Panc1 (cell line): ENCODE results near the gene ATP13A3. TPM values are rescaled to one million over a fixed set of nuclear protein-coding genes. Genes with fewer than 3 reads are reported as not detected.

Experiments used
- ATAC-seq: fragments of 200-7000 bp; cut with Tn5 transposase; 2 replicates; pipeline ENCODE4 v1.9.1; 2020; ENCODE audit warnings: mild to moderate bottlenecking, moderate library complexity
- BruUV-seq: library from RNA; stranded (reverse); fragments of 400-500 nt; replicated peaks from 2 replicates; lab custom pipeline; 2021; lab: Mats Ljungman, UMichigan
- CTCF ChIA-PET: fragments of 300-600 bp; sonication (Branson Sonifier 250); formaldehyde crosslinking; loops from one replicate; lab custom pipeline; 2022; ENCODE audit warnings: antibody characterized with exemption; lab: Charles Lee
- POLR2A ChIA-PET: fragments of 300-600 bp; sonication (Branson Sonifier 250); formaldehyde crosslinking; loops from one replicate; lab custom pipeline; 2022; ENCODE audit warnings: antibody characterized with exemption; lab: Charles Lee
- DNase-seq: peaks from one replicate; pipeline ENCODE4 v3.0.0-alpha.2; 2010; ENCODE audit warnings: low read depth, low spot score
- H3K27ac ChIP-seq: 2 replicates; pipeline ENCODE4 v1.5.1; 2011; ENCODE audit warnings: mild to moderate bottlenecking, low read length, inconsistent platforms
- H3K27me3 ChIP-seq: fragments of 200-500 bp; sonication (Bioruptor generic); 2 replicates; pipeline ENCODE4 v1.6.0; 2014; ENCODE audit warnings: low read length, inconsistent platforms; ENCODE audit not compliant: control insufficient read depth, insufficient read depth
- H3K36me3 ChIP-seq: fragments of 200-500 bp; sonication (Bioruptor generic); 2 replicates; pipeline ENCODE4 v1.5.1; 2014; ENCODE audit warnings: inconsistent platforms, mild to moderate bottlenecking, low read length, moderate library complexity; ENCODE audit not compliant: control insufficient read depth, insufficient read depth
- H3K4me1 ChIP-seq: 2 replicates; pipeline ENCODE4 v1.5.1; 2011; ENCODE audit warnings: inconsistent platforms, mild to moderate bottlenecking, low read length, moderate library complexity; ENCODE audit not compliant: control insufficient read depth, insufficient read depth
- H3K4me3 ChIP-seq, 2 experiments: 2 replicates each; pipeline ENCODE4 v1.5.1; 2011 to 2012; ENCODE audit warnings: low read depth in 2 of 2, low read length in 2 of 2, mild to moderate bottlenecking in 2 of 2, inconsistent platforms in 1 of 2, moderate library complexity in 1 of 2
- H3K9me3 ChIP-seq: fragments of 200-500 bp; sonication (Bioruptor generic); 2 replicates; pipeline ENCODE4 v1.5.1; 2014; ENCODE audit warnings: low read depth, mild to moderate bottlenecking, inconsistent platforms, low read length, moderate library complexity; ENCODE audit not compliant: control insufficient read depth, insufficient read depth
- POLR2AphosphoS5 ChIP-seq: IDR thresholded peaks from 2 replicates; pipeline ENCODE4 v1.6.1; 2012; ENCODE audit warnings: mild to moderate bottlenecking, low read depth, low read length, moderate library complexity
- SIN3A ChIP-seq: IDR thresholded peaks from 2 replicates; pipeline ENCODE4 v1.6.1; 2012; ENCODE audit warnings: low read depth, mild to moderate bottlenecking, low read length, moderate library complexity, borderline replicate concordance; ENCODE audit not compliant: insufficient read depth
- TCF7L2 ChIP-seq: IDR thresholded peaks from 2 replicates; pipeline ENCODE4 v1.6.1; 2011; ENCODE audit warnings: mild to moderate bottlenecking, low read depth, low read length, inconsistent platforms
- in situ Hi-C: cut with HindIII; loops from 2 replicates; pipeline ENCODE4 v1.10.0; 2016; ENCODE audit warnings: low sequenced_read_pairs, low pct_unique_long_range_greater_than_20kb
- intact Hi-C: fragments of 100-400 bp; cut with micrococcal nuclease; formaldehyde crosslinking; loops from one replicate; pipeline ENCODE4 v1.10.0; 2022; ENCODE audit not compliant: unreplicated experiment
- total RNA-seq: library from RNA; stranded (reverse); gene quantifications from one replicate; pipeline ENCODE4 v1.2.1, GENCODE V29; 2021; ENCODE audit not compliant: unreplicated experiment
- TF ChIP-seq, protein P1 (sequence below), 2 experiments: IDR thresholded peaks; 2 replicates each; pipeline ENCODE4 v1.6.1; 2011 to 2012; ENCODE audit warnings: low read depth in 2 of 2, control low read depth in 1 of 2, low read length in 1 of 2, mild to moderate bottlenecking in 1 of 2, moderate library complexity in 1 of 2; ENCODE audit not compliant: insufficient read depth in 1 of 2
- TF ChIP-seq, protein P2 (sequence below): fragments of 450-650 bp; IDR thresholded peaks from 2 replicates; pipeline ENCODE4 v1.5.1; 2017; ENCODE audit warnings: mild to moderate bottlenecking

Gene ATP13A3
- total RNA-seq, 1 experiment from 2014 or later: 169 TPM

DNA sequence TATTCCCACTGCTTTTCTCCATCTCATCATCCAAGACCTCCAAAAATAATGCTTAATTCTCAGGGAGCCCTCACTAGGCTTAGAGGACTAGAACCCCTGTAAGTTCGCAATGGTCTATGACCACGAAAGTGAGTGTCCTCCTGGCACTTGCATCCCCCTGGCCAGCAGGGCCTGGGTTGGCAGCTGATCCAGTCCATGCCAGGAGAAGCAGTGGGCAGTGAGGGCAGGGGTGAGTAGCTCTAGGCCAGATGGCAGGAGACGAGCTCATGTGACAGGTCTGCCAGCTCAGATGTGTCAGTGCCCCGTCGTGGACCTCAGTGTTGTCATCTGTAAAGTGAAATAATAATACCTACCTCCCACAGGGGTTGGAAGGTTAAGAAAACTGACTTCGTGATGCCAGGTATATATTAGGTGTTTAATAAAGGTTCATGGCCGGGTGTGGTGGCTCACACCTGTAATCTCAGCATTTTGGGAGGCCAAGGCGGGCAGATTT is 98.8 kb downstream of the ATP13A3 start:
- Histone ChIP-seq H3K27me3 (no peaks in the 10 kb centered on the region; the same call in 1 of the 2 replicates), H3K27ac (no peak overlapping the region), H3K4me1 (0 out of 2 replicates have a peak, but pooled peaks cover 6% of the 10 kb centered on the region), H3K9me3 (no peaks in the 10 kb centered on the region; the same call in 1 of the 2 replicates), H3K4me3 (no peak overlapping the region), H3K36me3 (no peaks in the 10 kb centered on the region)
- POLR2A ChIA-PET: no interaction called here
- ATAC-seq (no peak), DNase-seq (no peak)
- CTCF ChIA-PET: no interaction called here
- intact Hi-C loops: no loop called here
- no peak for TF ChIP-seq POLR2AphosphoS5
- TF ChIP-seq TCF7L2: no peak
- TF ChIP-seq, protein P1, sequence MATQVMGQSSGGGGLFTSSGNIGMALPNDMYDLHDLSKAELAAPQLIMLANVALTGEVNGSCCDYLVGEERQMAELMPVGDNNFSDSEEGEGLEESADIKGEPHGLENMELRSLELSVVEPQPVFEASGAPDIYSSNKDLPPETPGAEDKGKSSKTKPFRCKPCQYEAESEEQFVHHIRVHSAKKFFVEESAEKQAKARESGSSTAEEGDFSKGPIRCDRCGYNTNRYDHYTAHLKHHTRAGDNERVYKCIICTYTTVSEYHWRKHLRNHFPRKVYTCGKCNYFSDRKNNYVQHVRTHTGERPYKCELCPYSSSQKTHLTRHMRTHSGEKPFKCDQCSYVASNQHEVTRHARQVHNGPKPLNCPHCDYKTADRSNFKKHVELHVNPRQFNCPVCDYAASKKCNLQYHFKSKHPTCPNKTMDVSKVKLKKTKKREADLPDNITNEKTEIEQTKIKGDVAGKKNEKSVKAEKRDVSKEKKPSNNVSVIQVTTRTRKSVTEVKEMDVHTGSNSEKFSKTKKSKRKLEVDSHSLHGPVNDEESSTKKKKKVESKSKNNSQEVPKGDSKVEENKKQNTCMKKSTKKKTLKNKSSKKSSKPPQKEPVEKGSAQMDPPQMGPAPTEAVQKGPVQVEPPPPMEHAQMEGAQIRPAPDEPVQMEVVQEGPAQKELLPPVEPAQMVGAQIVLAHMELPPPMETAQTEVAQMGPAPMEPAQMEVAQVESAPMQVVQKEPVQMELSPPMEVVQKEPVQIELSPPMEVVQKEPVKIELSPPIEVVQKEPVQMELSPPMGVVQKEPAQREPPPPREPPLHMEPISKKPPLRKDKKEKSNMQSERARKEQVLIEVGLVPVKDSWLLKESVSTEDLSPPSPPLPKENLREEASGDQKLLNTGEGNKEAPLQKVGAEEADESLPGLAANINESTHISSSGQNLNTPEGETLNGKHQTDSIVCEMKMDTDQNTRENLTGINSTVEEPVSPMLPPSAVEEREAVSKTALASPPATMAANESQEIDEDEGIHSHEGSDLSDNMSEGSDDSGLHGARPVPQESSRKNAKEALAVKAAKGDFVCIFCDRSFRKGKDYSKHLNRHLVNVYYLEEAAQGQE (IDR thresholded peaks at IDR 0.05; ENCODE audit: insufficient read depth in 1 of 2, low read depth in 2 of 2, low read length in 1 of 2): no peak
- no peak for TF ChIP-seq SIN3A
- TF ChIP-seq, protein P2, sequence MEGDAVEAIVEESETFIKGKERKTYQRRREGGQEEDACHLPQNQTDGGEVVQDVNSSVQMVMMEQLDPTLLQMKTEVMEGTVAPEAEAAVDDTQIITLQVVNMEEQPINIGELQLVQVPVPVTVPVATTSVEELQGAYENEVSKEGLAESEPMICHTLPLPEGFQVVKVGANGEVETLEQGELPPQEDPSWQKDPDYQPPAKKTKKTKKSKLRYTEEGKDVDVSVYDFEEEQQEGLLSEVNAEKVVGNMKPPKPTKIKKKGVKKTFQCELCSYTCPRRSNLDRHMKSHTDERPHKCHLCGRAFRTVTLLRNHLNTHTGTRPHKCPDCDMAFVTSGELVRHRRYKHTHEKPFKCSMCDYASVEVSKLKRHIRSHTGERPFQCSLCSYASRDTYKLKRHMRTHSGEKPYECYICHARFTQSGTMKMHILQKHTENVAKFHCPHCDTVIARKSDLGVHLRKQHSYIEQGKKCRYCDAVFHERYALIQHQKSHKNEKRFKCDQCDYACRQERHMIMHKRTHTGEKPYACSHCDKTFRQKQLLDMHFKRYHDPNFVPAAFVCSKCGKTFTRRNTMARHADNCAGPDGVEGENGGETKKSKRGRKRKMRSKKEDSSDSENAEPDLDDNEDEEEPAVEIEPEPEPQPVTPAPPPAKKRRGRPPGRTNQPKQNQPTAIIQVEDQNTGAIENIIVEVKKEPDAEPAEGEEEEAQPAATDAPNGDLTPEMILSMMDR: no peak
- in situ Hi-C loops: no loop called here
- BruUV-seq: no TSS peak

DNA sequence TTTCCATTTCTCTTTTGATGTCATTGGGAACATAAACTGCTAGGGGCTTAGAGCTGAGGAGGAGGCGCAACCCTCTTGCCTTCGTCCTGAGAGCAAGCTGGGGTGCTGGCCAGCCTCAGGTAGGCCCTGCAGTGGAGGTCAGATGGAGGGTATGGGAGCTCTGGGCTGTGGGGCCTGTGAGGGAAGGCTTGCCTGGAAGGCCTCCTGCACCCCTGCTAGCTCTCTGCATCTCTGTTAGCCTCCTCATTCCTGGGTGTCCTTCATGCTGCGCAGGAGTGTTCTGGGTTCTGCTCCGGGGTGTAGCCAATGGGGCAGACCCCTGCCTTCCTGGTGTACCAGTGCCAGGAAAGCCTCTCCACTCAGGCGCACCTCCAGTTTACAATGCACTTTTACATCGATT is 99.5 kb downstream of the ATP13A3 start:
- no peak for ATAC-seq
- no peak overlapping the region for H3K4me3 ChIP-seq
- no TSS peak for BruUV-seq
- 0 out of 2 replicates have a peak, but pooled peaks cover 6% of the 10 kb centered on the region for H3K4me1 ChIP-seq
- in situ Hi-C loops: no loop called here
- DNase-seq: no peak
- ChIA-PET POLR2A (no interaction called here), CTCF (no interaction called here)
- H3K36me3 ChIP-seq: no peaks in the 10 kb centered on the region
- H3K27ac ChIP-seq: no peak overlapping the region
- no peaks in the 10 kb centered on the region; the same call in 1 of the 2 replicates for H3K27me3 ChIP-seq
- TF ChIP-seq, protein P2: no peak
- intact Hi-C loops: no loop called here
- no peaks in the 10 kb centered on the region; the same call in 1 of the 2 replicates for H3K9me3 ChIP-seq
